ENCODE measurements around the gene ACTN1. TPM values are rescaled to one million over a fixed set of nuclear protein-coding genes. Genes with fewer than 3 reads are reported as not detected.

Gene ACTN1
- total and polyA plus RNA-seq, 10 of the 15 experiments (the other 5 are each of a cell fraction or from before 2014, with no cell fraction given), result 0.14 to 39.4 (median 2.6) TPM

- DNase-seq (ENCODE audit: low read depth, low spot score), result no peak
- in situ Hi-C loops (cut with MboI) (no loop called here), intact Hi-C loops (cut with micrococcal nuclease; ENCODE audit: unreplicated experiment) (no loop called here)
- peaks cover 9% of the 10 kb centered on the region; the same call in 1 of the 2 replicates for H3K4me1 ChIP-seq (ENCODE audit: control insufficient read depth, insufficient read depth, low read length)
- no peaks in the 10 kb centered on the region for H3K27me3 ChIP-seq (replicated peaks in 1 of 2; ENCODE audit: control insufficient read depth in 2 of 2, insufficient read depth in 2 of 2, low read length in 1 of 2)
- no peaks in the 10 kb centered on the region for H3K9me3 ChIP-seq (replicated peaks; ENCODE audit: control insufficient read depth, insufficient read depth, low read length)
- ChIA-PET CTCF (no interaction called here), SMC1A (ENCODE audit: uncharacterized antibody, unreplicated experiment) (no interaction called here), POLR2A (no interaction called here), RAD21 (ENCODE audit: unreplicated experiment) (no interaction called here)
- H3K9ac ChIP-seq (ENCODE audit: control insufficient read depth, insufficient read depth, low read length), result no peak overlapping the region
- no TSS peak for BruUV-seq (replicated peaks)
- no peak overlapping the region for H2AFZ ChIP-seq (ENCODE audit: control insufficient read depth, low read depth, low read length)
- no peak for FAIRE-seq
- WGBS (ENCODE audit: insufficient coverage, insufficient replicate concordance, low lambda C conversion rate, missing lambda C conversion rate), result 55% methylated on average over 19 of the region's 19 CpGs
- H3K27ac ChIP-seq (ENCODE audit: control insufficient read depth, insufficient read depth), result no peak overlapping the region
- no peak overlapping the region for H3K4me2 ChIP-seq (ENCODE audit: control insufficient read depth, insufficient read depth)
- H3K4me3 ChIP-seq, result no peak overlapping the region
- no peaks in the 10 kb centered on the region; a peak in 1 of 4 replicates for H3K36me3 ChIP-seq (ENCODE audit: control insufficient read depth in 2 of 2, insufficient read depth in 2 of 2, low read length in 1 of 2)
- no peak for TF ChIP-seq NBN (IDR thresholded peaks at IDR 0.05)
- no peak for TF ChIP-seq BCL3 (IDR thresholded peaks at IDR 0.05; ENCODE audit: borderline replicate concordance, insufficient read depth, low read depth, low read length, poor library complexity, severe bottlenecking)
- no peak for TF ChIP-seq GABPA (IDR thresholded peaks at IDR 0.05; ENCODE audit: low read depth)
- no peak for ATAC-seq
- H4K20me1 ChIP-seq (ENCODE audit: control insufficient read depth, insufficient read depth), result no peaks in the 10 kb centered on the region; the same call in 1 of the 2 replicates
- H3K79me2 ChIP-seq (ENCODE audit: control insufficient read depth, insufficient read depth, low read length), result no peaks in the 10 kb centered on the region; the same call in 1 of the 2 replicates
Measured at GRCh38 chr14:68951035-68951797, 27.9 kb downstream of the ACTN1 start.

- FAIRE-seq (no peak), DNase-seq (ENCODE audit: low read depth, low spot score) (no peak), ATAC-seq (no peak)
- H2AFZ ChIP-seq (ENCODE audit: control insufficient read depth, low read depth, low read length), result no peak overlapping the region
- H3K4me3 ChIP-seq, result no peak overlapping the region
- no peaks in the 10 kb centered on the region for H3K27me3 ChIP-seq (replicated peaks in 1 of 2; ENCODE audit: control insufficient read depth in 2 of 2, insufficient read depth in 2 of 2, low read length in 1 of 2)
- WGBS (ENCODE audit: insufficient coverage, insufficient replicate concordance, low lambda C conversion rate, missing lambda C conversion rate), result 73% methylated on average over 5 of the region's 5 CpGs
- no peak for TF ChIP-seq REST (IDR thresholded peaks at IDR 0.05; ENCODE audit: low read depth, low read length)
- no peak for TF ChIP-seq SMARCA5 (IDR thresholded peaks at IDR 0.05)
- no peak for TF ChIP-seq RBBP5 (conservative IDR thresholded peaks at IDR 0.05)
- no peak for TF ChIP-seq HDAC6 (IDR thresholded peaks at IDR 0.05; ENCODE audit: unreplicated experiment)
- TF ChIP-seq EZH2 (IDR thresholded peaks at IDR 0.05; ENCODE audit: borderline replicate concordance, control insufficient read depth, low read depth, low read length), result no peak
- no peak overlapping the region for H3K9ac ChIP-seq (ENCODE audit: control insufficient read depth, insufficient read depth, low read length)
- RAD21 ChIA-PET (ENCODE audit: unreplicated experiment), result no interaction called here
- no peaks in the 10 kb centered on the region; the same call in 1 of the 2 replicates for H4K20me1 ChIP-seq (ENCODE audit: control insufficient read depth, insufficient read depth)
- H3K9me3 ChIP-seq (replicated peaks; ENCODE audit: control insufficient read depth, insufficient read depth, low read length), result no peaks in the 10 kb centered on the region
- intact Hi-C loops (cut with micrococcal nuclease; ENCODE audit: unreplicated experiment), result no loop called here
- H3K27ac ChIP-seq (ENCODE audit: control insufficient read depth, insufficient read depth), result no peak overlapping the region
- no peak overlapping the region for H3K4me2 ChIP-seq (ENCODE audit: control insufficient read depth, insufficient read depth)
- no peaks in the 10 kb centered on the region; the same call in 1 of the 2 replicates for H3K79me2 ChIP-seq (ENCODE audit: control insufficient read depth, insufficient read depth, low read length)
- BruUV-seq (replicated peaks), result no TSS peak
- POLR2A ChIA-PET, result no interaction called here
- SMC1A ChIA-PET (ENCODE audit: uncharacterized antibody, unreplicated experiment), result no interaction called here
- H3K36me3 ChIP-seq (ENCODE audit: control insufficient read depth in 2 of 2, insufficient read depth in 2 of 2, low read length in 1 of 2), result no peaks in the 10 kb centered on the region
- in situ Hi-C loops (cut with MboI), result no loop called here
- CTCF ChIA-PET, result no interaction called here
- H3K4me1 ChIP-seq (ENCODE audit: control insufficient read depth, insufficient read depth, low read length), result peaks cover 12% of the 10 kb centered on the region; the same call in 1 of the 2 replicates
Measured at GRCh38 chr14:68950111-68950510, 29.0 kb downstream of the ACTN1 start.

Data from GM12878 (cell line).